ENCODE measurements around the gene HM13. TPM values are rescaled to one million over a fixed set of nuclear protein-coding genes. Genes with fewer than 3 reads are reported as not detected.
A peak's percentile ranks its signal among the peaks of the same experiment; 100 is the strongest.
"Not testable (repeated sequence)": the region's sequence is repeated elsewhere in the genome, so short reads cannot be mapped to it uniquely, and the experiment has no call there.

Gene HM13
- total and polyA plus RNA-seq, 2 of the 13 experiments (the other 11 are each of a cell fraction or from before 2014, with no cell fraction given) = 118 to 243 TPM

- TF ChIP-seq ZNF567 (CRISPR knock-in tag; IDR thresholded peaks at IDR 0.05; ENCODE audit: borderline replicate concordance) (peak; percentile 71; the same call in 1 of the 2 replicates), ZNF280B (CRISPR knock-in tag; IDR thresholded peaks at IDR 0.05; ENCODE audit: borderline replicate concordance) (0 out of 2 replicates have a peak, but pooled peaks have one; percentile 58), ZNF614 (CRISPR knock-in tag; IDR thresholded peaks at IDR 0.05; ENCODE audit: borderline replicate concordance) (peak; percentile 65; the same call in 1 of the 2 replicates), ZNF644 (CRISPR knock-in tag; IDR thresholded peaks at IDR 0.05; ENCODE audit: low read depth) (0 out of 2 replicates have a peak, but pooled peaks have one; percentile 46), YY1 (IDR thresholded peaks at IDR 0.05; ENCODE audit: insufficient read depth, insufficient replicate concordance, low read depth, low read length) (peak; percentile 45), ZNF263 (CRISPR knock-in tag; IDR thresholded peaks at IDR 0.05) (peak; percentile 70), HMGXB3 (CRISPR knock-in tag; IDR thresholded peaks at IDR 0.05; ENCODE audit: borderline replicate concordance) (0 out of 2 replicates have a peak, but pooled peaks have one; percentile 38), XRCC5 (optimal IDR thresholded peaks at IDR 0.05; ENCODE audit: low read length) (peak; percentile 97), STAG1 (CRISPR knock-in tag; IDR thresholded peaks at IDR 0.05) (peak; percentile 98), RCOR2 (CRISPR knock-in tag; IDR thresholded peaks at IDR 0.05) (peak; percentile 77), IRF2 (CRISPR knock-in tag; IDR thresholded peaks at IDR 0.05) (peak; percentile 74), ZNF772 (CRISPR knock-in tag; IDR thresholded peaks at IDR 0.05) (peak; percentile 46; the same call in 1 of the 2 replicates), ELF3 (CRISPR knock-in tag; IDR thresholded peaks at IDR 0.05) (0 out of 2 replicates have a peak, but pooled peaks have one; percentile 31), ZNF333 (CRISPR knock-in tag; IDR thresholded peaks at IDR 0.05; ENCODE audit: borderline replicate concordance) (peak; percentile 40; the same call in 1 of the 2 replicates), GATAD1 (CRISPR knock-in tag; IDR thresholded peaks at IDR 0.05) (peak; percentile 46; the same call in 1 of the 2 replicates), ZNF513 (CRISPR knock-in tag; conservative IDR thresholded peaks at IDR 0.05) (0 out of 2 replicates have a peak, but pooled peaks have one; percentile 28), RNF2 (conservative IDR thresholded peaks at IDR 0.05; ENCODE audit: low read depth) (0 out of 2 replicates have a peak, but pooled peaks have one; percentile 49), ZNF205 (CRISPR knock-in tag; IDR thresholded peaks at IDR 0.05) (peak; percentile 43; the same call in 1 of the 2 replicates), KDM3A (CRISPR knock-in tag; IDR thresholded peaks at IDR 0.05; ENCODE audit: low read depth) (peak; percentile 96), ZNF749 (CRISPR knock-in tag; IDR thresholded peaks at IDR 0.05; ENCODE audit: borderline replicate concordance) (0 out of 2 replicates have a peak, but pooled peaks have one; percentile 24), AGO1 (IDR thresholded peaks at IDR 0.05; ENCODE audit: low read depth, low read length, poor library complexity, severe bottlenecking) (peak; percentile 51), TCF12 (CRISPR knock-in tag; IDR thresholded peaks at IDR 0.05) (peak; percentile 56; the same call in 1 of the 2 replicates)
- TF ChIP-seq TCF12 (IDR thresholded peaks at IDR 0.05) = not testable (repeated sequence)
Measured at GRCh38 chr20:31502884-31503673, 11.2 kb upstream of the HM13 start (continued).

Measured in HepG2 (cell line).